Type B pancreatic cell (in vitro differentiated cells): ENCODE data around the gene TRPM3. TPM values are rescaled to one million over a fixed set of nuclear protein-coding genes. Genes with fewer than 3 reads are reported as not detected.

Experiments
- DNase-seq: peaks from one replicate; pipeline ENCODE4 v3.0.0; 2021; ENCODE audit warnings: mixed read lengths; ENCODE audit not compliant: unreplicated experiment; ENCODE audit errors: extremely low spot score
- H3K27ac Mint-ChIP-seq: 2 replicates; pipeline ENCODE4 v1.8.0; 2021; ENCODE audit warnings: mild to moderate bottlenecking, mixed read lengths
- H3K27me3 Mint-ChIP-seq: 2 replicates; pipeline ENCODE4 v1.8.0; 2021; ENCODE audit warnings: mixed read lengths
- H3K36me3 Mint-ChIP-seq: 2 replicates; pipeline ENCODE4 v1.8.0; 2021; ENCODE audit warnings: mixed read lengths
- H3K4me1 Mint-ChIP-seq: one replicate; pipeline ENCODE4 v1.8.0; 2021; ENCODE audit warnings: mixed read lengths; ENCODE audit not compliant: unreplicated experiment
- H3K4me3 Mint-ChIP-seq: 2 replicates; pipeline ENCODE4 v1.8.0; 2021; ENCODE audit warnings: mild to moderate bottlenecking, mixed read lengths
- H3K9me3 Mint-ChIP-seq: 2 replicates; pipeline ENCODE4 v1.8.0; 2021; ENCODE audit warnings: mixed read lengths
- total RNA-seq: library from RNA; stranded (reverse); gene quantifications from 2 replicates; pipeline ENCODE4 v1.2.1, GENCODE V29; 2021; ENCODE audit warnings: low replicate concordance
- TF ChIP-seq, protein P1 (sequence below): fragments of 200-600 bp; sonication (generic); conservative IDR thresholded peaks from 2 replicates; pipeline ENCODE4 v1.5.0; 2021; ENCODE audit warnings: antibody characterized with exemption, mild to moderate bottlenecking

The TRPM3 gene
- total RNA-seq, 1 donor from 2014 or later = 17.0 TPM

- H3K27ac Mint-ChIP-seq = no peak overlapping the region
- no peaks in the 10 kb centered on the region for H3K36me3 Mint-ChIP-seq
- H3K9me3 Mint-ChIP-seq = peaks cover 7% of the 10 kb centered on the region
- DNase-seq = no peak
- H3K27me3 Mint-ChIP-seq = no peaks in the 10 kb centered on the region
- TF ChIP-seq, protein P1, sequence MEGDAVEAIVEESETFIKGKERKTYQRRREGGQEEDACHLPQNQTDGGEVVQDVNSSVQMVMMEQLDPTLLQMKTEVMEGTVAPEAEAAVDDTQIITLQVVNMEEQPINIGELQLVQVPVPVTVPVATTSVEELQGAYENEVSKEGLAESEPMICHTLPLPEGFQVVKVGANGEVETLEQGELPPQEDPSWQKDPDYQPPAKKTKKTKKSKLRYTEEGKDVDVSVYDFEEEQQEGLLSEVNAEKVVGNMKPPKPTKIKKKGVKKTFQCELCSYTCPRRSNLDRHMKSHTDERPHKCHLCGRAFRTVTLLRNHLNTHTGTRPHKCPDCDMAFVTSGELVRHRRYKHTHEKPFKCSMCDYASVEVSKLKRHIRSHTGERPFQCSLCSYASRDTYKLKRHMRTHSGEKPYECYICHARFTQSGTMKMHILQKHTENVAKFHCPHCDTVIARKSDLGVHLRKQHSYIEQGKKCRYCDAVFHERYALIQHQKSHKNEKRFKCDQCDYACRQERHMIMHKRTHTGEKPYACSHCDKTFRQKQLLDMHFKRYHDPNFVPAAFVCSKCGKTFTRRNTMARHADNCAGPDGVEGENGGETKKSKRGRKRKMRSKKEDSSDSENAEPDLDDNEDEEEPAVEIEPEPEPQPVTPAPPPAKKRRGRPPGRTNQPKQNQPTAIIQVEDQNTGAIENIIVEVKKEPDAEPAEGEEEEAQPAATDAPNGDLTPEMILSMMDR = no peak
- H3K4me1 Mint-ChIP-seq = no peaks in the 10 kb centered on the region
- H3K4me3 Mint-ChIP-seq = no peak overlapping the region
Observed at GRCh38 chr9:70498866-70499265, 622.6 kb downstream of the TRPM3 start.

DNA sequence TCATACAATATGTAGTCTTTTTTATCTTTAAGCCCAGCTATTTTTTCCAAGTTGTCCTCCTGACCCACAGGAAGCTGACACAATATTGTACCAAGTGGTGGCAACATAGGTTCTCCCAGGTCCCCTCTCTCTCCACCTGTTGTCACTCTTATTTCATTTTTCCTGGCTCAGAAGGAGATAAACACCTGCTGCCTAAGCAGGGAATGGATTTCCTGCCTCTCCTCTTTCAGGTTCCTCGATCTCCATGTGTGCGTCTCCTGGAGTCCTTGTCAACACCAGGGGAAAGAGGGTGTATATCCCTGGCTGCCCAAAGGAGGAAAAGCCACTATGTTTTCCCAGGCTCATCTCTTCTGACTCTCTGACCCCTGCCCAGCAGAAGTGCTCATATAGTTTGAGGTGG lies 625.2 kb downstream of the TRPM3 start:
- TF ChIP-seq, protein P1 = no peak
- Mint-ChIP-seq H3K27me3 (no peaks in the 10 kb centered on the region), H3K9me3 (peaks cover 7% of the 10 kb centered on the region), H3K36me3 (no peaks in the 10 kb centered on the region), H3K4me3 (no peak overlapping the region), H3K4me1 (peaks cover 9% of the 10 kb centered on the region), H3K27ac (no peak overlapping the region)
- DNase-seq = no peak

- no peak for DNase-seq
- peaks cover 9% of the 10 kb centered on the region for H3K4me1 Mint-ChIP-seq
- TF ChIP-seq, protein P1 = no peak
- H3K27ac Mint-ChIP-seq = no peak overlapping the region
- H3K27me3 Mint-ChIP-seq = no peaks in the 10 kb centered on the region
- H3K36me3 Mint-ChIP-seq = no peaks in the 10 kb centered on the region
- H3K9me3 Mint-ChIP-seq = peaks cover 7% of the 10 kb centered on the region
- no peak overlapping the region for H3K4me3 Mint-ChIP-seq
Observed at GRCh38 chr9:70495514-70495913, 625.9 kb downstream of the TRPM3 start.

DNA sequence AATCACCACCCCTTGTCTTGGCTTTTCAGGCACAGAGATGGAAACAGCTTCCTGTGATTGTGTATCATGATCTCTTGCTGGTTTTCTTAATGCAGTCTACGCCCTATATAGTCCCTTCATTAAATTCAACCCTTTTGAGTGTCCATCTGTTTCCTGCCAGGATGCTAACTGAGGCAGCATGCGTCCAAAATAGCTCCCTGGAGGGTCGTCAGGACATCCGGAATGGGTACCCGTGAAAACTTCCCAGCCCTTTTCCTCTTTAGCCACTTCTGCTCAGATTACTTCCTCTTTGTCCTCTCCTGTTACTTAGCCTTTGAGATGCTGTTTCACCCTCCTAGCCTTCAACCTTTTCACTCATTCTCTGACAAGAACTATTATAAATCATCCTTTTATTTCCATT lies 627.2 kb downstream of the TRPM3 start:
- H3K9me3 Mint-ChIP-seq = peaks cover 7% of the 10 kb centered on the region
- H3K4me3 Mint-ChIP-seq = no peak overlapping the region
- H3K27ac Mint-ChIP-seq = no peak overlapping the region
- H3K27me3 Mint-ChIP-seq = no peaks in the 10 kb centered on the region
- no peaks in the 10 kb centered on the region for H3K36me3 Mint-ChIP-seq
- no peak for DNase-seq
- peaks cover 9% of the 10 kb centered on the region for H3K4me1 Mint-ChIP-seq
- TF ChIP-seq, protein P1 = no peak

- Mint-ChIP-seq H3K9me3 (peaks cover 7% of the 10 kb centered on the region), H3K27me3 (no peaks in the 10 kb centered on the region), H3K27ac (no peak overlapping the region), H3K36me3 (no peaks in the 10 kb centered on the region), H3K4me1 (peaks cover 9% of the 10 kb centered on the region), H3K4me3 (no peak overlapping the region)
- TF ChIP-seq, protein P1 = no peak
- no peak for DNase-seq
Observed at GRCh38 chr9:70493029-70493428, 628.4 kb downstream of the TRPM3 start.

DNA sequence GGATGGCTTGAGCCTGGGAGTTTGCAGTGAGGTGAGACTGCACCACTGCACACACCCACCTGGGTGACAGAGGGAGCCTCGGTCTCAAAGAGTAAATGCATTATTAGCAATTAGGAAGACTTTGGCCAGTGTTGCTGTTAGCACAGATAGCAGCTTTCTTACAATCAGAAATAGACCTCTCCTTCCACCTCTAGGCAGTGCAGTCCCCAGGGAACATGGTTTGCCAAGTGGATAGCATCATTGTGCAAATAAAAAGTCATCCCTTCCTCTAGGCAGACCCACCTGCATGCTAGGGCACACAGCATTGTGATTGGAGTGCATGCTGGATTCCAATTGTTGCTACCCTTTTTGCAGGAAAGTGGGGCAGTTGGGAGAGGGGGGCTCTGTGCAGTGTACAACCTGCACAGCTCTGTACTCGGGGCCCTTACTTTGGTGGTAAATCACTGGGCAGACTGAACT lies 629.1 kb downstream of the TRPM3 start:
- DNase-seq = no peak
- peaks cover 7% of the 10 kb centered on the region for H3K9me3 Mint-ChIP-seq
- H3K4me1 Mint-ChIP-seq = peaks cover 9% of the 10 kb centered on the region
- H3K4me3 Mint-ChIP-seq = no peak overlapping the region
- TF ChIP-seq, protein P1 = no peak
- H3K27me3 Mint-ChIP-seq = no peaks in the 10 kb centered on the region
- H3K27ac Mint-ChIP-seq = no peak overlapping the region
- no peaks in the 10 kb centered on the region for H3K36me3 Mint-ChIP-seq
